Measurements from ENCODE around the gene SUCLG2.
A peak's percentile ranks its signal among the peaks of the same experiment; 100 is the strongest.

Gene SUCLG2

GRCh38 chr3:67433109-67433508 lies 221.3 kb downstream of the SUCLG2 start:
- no peak for DNase-seq

DNA sequence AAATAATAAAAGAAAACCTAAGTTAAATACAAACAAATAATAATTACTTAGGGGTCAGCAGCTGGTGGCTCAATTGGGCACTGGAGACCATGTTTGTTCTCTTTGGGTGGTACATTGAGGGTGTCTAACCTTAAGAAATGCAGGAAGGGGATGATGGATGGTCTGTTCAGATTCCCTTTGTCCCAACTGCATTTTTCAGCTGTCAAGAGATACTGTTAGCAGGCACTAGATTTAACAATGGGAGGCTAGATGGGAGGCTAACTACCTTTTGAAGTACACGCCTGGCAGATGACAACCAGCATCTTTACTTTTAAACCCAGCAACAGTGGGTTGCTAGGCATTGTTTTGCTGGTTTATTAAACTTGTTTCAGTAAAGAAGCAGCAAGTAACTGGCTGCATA lies 222.5 kb downstream of the SUCLG2 start:
- DNase-seq, result no peak

GRCh38 chr3:67423722-67424121 lies 230.7 kb downstream of the SUCLG2 start:
- DNase-seq, result no peak

- DNase-seq, result no peak
Measured at GRCh38 chr3:67421912-67422311, 232.5 kb downstream of the SUCLG2 start.

DNA sequence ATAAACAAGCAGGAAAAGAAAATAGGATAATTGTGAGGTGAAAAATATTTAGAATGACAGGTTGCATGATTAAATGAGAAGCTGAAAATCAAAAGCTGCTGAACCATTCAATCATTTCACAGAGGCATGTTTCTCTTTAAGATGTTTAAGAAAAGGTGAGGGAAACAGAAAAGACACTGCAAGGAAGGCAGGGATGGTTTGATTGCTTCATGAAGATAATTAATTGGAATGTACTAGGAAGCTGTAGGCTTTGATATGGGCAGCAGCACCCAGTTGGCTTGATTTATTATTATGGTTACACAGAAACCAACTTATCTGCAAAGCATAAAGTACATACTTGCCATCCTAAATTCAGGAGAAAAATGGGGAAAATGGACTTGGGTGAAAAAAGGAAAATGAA lies 234.6 kb downstream of the SUCLG2 start:
- no peak for DNase-seq

GRCh38 chr3:67419218-67419529 lies 235.2 kb downstream of the SUCLG2 start:
- no peak for DNase-seq

DNA sequence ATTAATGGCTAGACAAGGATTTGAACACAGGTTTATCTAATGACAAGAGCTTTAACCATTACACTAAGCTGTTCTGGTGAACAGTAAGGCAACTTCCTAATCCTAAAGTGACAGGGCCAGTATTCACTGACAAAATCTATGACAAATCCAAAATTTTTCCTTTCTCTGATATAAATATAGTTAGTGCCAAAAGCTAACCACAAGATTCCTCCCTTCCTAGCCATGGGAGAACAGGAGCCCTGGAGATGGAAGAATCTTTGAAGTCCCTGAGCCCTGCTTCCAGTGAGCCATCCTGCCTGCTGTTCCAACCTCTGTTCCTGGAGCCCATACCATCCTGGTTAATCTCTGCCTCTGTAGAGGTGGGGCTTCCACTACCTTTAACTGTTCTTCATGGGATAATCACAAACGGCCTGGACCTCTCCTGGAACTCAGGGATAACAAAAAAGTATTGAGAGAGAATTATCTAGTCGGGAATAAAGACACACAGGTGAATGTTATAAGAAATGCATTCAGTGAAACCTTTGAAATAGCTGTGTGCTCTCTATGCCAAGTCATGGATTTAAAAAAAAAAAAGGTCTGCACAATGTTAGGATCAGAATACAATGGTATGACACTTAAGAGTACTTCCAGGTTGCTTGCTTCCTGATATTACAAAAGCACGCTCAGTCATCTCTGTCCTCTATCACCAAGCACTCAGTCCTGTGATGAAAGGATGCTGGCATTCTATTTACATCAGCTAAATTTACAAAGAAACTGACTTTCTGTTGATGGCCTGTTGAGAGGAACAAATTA lies 235.8 kb downstream of the SUCLG2 start:
- DNase-seq, result no peak

DNA sequence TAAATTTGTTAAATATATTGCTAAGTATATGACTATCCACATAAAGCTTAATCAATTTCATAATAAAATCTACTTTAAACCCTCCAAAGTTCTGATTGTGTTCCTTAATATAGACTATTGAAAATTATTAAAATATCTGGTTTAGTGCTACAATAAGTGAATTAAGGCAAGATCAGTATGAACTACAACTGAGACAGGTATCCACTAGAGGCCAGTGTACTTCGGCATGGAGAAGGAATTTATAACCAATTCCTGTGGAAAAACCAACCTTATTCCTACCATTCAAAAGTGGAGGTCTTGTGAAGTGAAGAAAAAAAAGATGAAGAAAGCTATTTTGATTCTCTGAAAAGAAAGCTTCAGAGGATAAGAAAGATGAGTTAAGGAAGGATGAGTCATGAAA lies 237.7 kb downstream of the SUCLG2 start:
- no peak for DNase-seq

DNA sequence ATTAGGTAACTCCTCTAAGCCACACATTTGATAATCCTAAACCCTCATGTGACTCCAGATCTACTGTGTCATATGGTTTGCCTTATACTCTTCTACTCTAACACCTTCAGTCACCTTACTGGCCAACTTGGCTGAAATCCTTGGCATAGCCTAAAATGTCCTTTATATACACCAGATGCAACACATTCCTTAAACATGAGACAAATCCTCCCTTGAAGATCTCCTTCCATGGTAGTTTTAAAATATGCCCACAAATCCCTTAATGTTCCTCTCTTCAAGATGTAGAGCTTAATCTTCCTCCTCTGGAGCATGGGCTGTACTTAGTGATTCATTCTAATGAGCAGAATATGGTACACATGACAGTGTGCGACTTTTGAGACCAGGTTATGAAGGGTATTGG lies 238.9 kb downstream of the SUCLG2 start:
- no peak for DNase-seq

DNA sequence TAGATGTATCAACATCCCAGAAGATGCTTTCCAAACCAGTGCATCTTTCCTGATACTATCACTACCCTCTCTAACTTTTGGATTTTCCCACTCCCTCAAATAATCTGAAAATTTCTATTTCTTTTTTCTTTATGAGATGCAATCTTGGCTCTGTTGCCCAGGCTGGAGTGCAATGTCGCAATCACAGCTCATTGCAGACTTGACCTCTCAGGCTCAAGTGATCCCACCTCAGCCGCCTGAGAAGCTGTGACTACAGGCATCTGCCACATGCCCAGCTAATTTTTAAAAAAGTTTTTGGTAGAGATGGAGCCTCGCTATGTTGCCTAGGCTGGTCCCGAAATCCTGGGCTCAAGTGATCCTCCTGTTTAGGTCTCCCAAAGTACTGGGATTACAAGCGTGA lies 239.7 kb downstream of the SUCLG2 start:
- DNase-seq, result no peak

- no peak for DNase-seq
Measured at GRCh38 chr3:67405193-67405592, 249.2 kb downstream of the SUCLG2 start.

DNA sequence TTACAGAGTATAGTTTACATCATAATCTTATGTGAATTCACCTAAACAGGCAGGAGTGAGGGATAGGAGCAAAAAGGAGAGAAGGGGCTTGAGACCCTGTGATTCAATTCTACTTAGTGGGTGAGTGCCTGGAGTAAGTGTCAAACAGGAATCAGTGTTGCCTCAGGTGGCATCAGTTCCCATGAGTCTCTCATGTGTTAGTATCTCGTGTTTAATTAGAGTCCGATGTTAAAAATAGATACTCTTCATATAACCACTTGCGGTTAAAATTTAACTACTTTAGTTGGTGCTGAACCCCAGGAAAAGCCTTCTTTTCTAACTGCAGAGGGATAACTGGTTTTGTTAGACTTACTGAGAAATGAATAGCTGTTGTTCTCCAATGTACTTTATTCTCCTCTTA lies 251.5 kb downstream of the SUCLG2 start:
- no peak for DNase-seq

DNA sequence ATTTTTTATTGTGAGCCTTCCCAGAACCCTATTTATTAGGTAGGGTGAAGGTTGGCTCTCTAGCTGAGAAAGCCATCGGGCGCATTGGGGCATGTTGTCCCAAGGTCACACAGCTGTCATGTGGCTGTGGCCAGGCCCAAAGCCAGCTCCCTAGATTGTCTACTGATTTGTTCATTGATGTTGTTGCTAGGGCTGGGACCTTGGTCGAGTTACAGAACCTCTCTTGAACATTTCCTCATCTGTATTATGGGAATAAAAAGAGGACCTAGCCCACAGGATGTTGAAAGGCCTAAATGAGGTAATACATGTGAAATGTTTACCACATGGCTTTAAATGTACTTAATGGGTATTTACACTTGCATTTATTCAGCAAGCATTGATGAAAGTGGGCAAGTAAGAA lies 252.5 kb downstream of the SUCLG2 start:
- DNase-seq, result no peak

GRCh38 chr3:67400476-67400875 lies 253.9 kb downstream of the SUCLG2 start:
- DNase-seq, result no peak

- no peak for DNase-seq
Measured at GRCh38 chr3:67389176-67389575, 265.2 kb downstream of the SUCLG2 start.

GRCh38 chr3:67388738-67389137 lies 265.7 kb downstream of the SUCLG2 start:
- DNase-seq, result no peak

DNA sequence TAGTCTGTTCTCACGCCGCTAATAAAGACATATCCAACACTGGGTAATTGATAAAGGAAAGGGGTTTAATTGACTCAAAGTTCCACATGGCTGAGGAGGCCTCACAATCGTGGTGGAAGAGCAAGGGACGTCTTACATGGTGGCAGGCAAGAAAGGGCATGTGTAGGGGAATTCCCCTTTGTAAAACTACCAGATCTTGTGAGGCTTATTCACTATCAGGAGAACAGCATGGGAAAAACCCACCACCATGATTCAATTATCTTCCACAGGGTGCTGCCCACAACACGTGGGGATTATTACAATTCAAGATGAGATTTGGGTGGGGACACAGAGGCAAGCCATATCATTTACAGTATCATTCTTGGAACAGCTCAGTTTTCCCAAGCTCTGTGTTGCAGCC lies 268.0 kb downstream of the SUCLG2 start:
- DNase-seq, result no peak

GRCh38 chr3:67384760-67385397 lies 269.5 kb downstream of the SUCLG2 start:
- peak; percentile 46 for DNase-seq

GRCh38 chr3:67384016-67384415 lies 270.4 kb downstream of the SUCLG2 start:
- no peak for DNase-seq

- DNase-seq, result no peak
Measured at GRCh38 chr3:67383379-67383778, 271.0 kb downstream of the SUCLG2 start.

DNA sequence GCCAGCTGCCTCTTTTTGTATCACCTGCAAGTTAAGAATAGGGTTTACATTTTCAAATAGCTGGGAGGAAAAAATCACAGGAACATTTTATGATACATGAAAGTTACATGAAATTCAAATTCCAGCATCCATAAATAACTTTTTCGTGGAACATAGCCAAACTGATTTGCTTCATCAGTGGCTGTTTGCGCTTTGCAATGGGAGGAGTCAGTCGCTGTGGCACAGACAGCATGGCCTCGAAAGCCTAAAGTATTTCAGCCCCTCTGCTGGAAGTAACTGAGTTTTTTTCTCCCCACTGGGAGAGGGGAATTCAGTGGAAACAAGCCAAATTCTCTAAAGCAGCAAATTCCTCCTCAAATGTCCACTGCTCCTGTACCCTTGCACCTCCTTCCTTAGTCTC lies 271.9 kb downstream of the SUCLG2 start:
- no peak for DNase-seq

DNA sequence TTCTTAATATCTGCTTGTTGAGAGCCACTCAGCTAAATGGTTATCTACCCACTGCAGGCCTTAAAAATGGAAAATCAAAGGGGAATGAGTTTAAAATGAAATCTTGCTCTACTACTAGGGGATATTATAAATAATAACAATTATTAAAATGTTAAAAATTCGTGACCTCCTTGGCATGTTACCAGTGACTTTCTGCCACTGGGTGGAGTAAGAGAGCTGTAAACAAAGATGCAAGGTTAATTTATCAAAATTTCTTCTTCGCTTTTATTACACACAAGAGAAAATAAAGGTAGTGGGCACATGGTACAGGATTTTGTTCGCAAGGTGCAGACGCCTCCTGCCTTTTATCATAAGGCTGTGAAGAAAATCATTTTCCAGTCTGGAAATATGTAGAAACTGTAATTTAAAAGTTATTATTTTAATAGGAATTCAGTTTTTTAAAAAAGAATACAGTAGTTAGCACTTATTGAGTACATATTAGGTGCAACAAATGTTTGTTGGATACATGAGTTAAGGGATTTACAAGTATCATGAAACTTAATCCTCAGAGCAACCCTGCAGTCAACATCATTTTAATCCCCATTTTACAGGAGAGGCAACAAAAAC lies 272.6 kb downstream of the SUCLG2 start:
- DNase-seq, result peak; percentile 27

- no peak for DNase-seq
Measured at GRCh38 chr3:67380118-67380517, 274.3 kb downstream of the SUCLG2 start.

DNA sequence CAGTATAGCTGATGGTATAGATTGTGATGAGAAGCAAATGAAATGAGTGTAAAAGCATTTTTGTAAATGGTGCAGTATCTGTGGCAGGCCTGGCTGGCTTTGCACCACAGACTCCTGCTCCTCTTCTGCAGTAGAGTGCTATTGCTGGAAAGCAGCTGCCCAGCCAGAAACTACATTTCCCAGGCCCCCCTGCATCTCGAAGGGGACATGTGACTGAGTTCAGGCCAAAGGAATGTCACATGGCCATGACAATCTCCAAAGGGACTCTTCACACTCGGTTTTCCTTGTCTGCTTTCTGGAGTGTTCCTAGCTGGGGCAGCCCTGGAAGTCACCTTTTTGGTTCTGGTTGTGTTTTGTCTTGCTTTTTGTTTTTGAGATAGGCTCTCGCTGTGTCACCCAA lies 277.1 kb downstream of the SUCLG2 start:
- DNase-seq, result no peak

GRCh38 chr3:67376416-67376815 lies 278.0 kb downstream of the SUCLG2 start:
- DNase-seq, result no peak

All from CD4-positive, alpha-beta T cell treated with Interleukin-6 for 4 hours (primary cell).